Panc1 (cell line): Measurements from ENCODE around the gene TRABD2A. TPM values are rescaled to one million over a fixed set of nuclear protein-coding genes. Genes with fewer than 3 reads are reported as not detected.

ENCODE experiments used
- ATAC-seq: fragments of 200-7000 bp; cut with Tn5 transposase; 2 replicates; pipeline ENCODE4 v1.9.1; 2020; ENCODE audit warnings: mild to moderate bottlenecking, moderate library complexity
- BruUV-seq: library from RNA; stranded (reverse); fragments of 400-500 nt; replicated peaks from 2 replicates; lab custom pipeline; 2021; lab: Mats Ljungman, UMichigan
- CTCF ChIA-PET: fragments of 300-600 bp; sonication (Branson Sonifier 250); formaldehyde crosslinking; loops from one replicate; lab custom pipeline; 2022; ENCODE audit warnings: antibody characterized with exemption; lab: Charles Lee
- POLR2A ChIA-PET: fragments of 300-600 bp; sonication (Branson Sonifier 250); formaldehyde crosslinking; loops from one replicate; lab custom pipeline; 2022; ENCODE audit warnings: antibody characterized with exemption; lab: Charles Lee
- DNase-seq: peaks from one replicate; pipeline ENCODE4 v3.0.0-alpha.2; 2010; ENCODE audit warnings: low read depth, low spot score
- H3K27ac ChIP-seq: 2 replicates; pipeline ENCODE4 v1.5.1; 2011; ENCODE audit warnings: mild to moderate bottlenecking, low read length, inconsistent platforms
- H3K27me3 ChIP-seq: fragments of 200-500 bp; sonication (Bioruptor generic); 2 replicates; pipeline ENCODE4 v1.6.0; 2014; ENCODE audit warnings: low read length, inconsistent platforms; ENCODE audit not compliant: control insufficient read depth, insufficient read depth
- H3K36me3 ChIP-seq: fragments of 200-500 bp; sonication (Bioruptor generic); 2 replicates; pipeline ENCODE4 v1.5.1; 2014; ENCODE audit warnings: inconsistent platforms, mild to moderate bottlenecking, low read length, moderate library complexity; ENCODE audit not compliant: control insufficient read depth, insufficient read depth
- H3K4me1 ChIP-seq: 2 replicates; pipeline ENCODE4 v1.5.1; 2011; ENCODE audit warnings: inconsistent platforms, mild to moderate bottlenecking, low read length, moderate library complexity; ENCODE audit not compliant: control insufficient read depth, insufficient read depth
- H3K4me3 ChIP-seq, 2 experiments: 2 replicates each; pipeline ENCODE4 v1.5.1; 2011 to 2012; ENCODE audit warnings: low read depth in 2 of 2, low read length in 2 of 2, mild to moderate bottlenecking in 2 of 2, inconsistent platforms in 1 of 2, moderate library complexity in 1 of 2
- H3K9me3 ChIP-seq: fragments of 200-500 bp; sonication (Bioruptor generic); 2 replicates; pipeline ENCODE4 v1.5.1; 2014; ENCODE audit warnings: low read depth, mild to moderate bottlenecking, inconsistent platforms, low read length, moderate library complexity; ENCODE audit not compliant: control insufficient read depth, insufficient read depth
- POLR2AphosphoS5 ChIP-seq: IDR thresholded peaks from 2 replicates; pipeline ENCODE4 v1.6.1; 2012; ENCODE audit warnings: mild to moderate bottlenecking, low read depth, low read length, moderate library complexity
- SIN3A ChIP-seq: IDR thresholded peaks from 2 replicates; pipeline ENCODE4 v1.6.1; 2012; ENCODE audit warnings: low read depth, mild to moderate bottlenecking, low read length, moderate library complexity, borderline replicate concordance; ENCODE audit not compliant: insufficient read depth
- TCF7L2 ChIP-seq: IDR thresholded peaks from 2 replicates; pipeline ENCODE4 v1.6.1; 2011; ENCODE audit warnings: mild to moderate bottlenecking, low read depth, low read length, inconsistent platforms
- in situ Hi-C: cut with HindIII; loops from 2 replicates; pipeline ENCODE4 v1.10.0; 2016; ENCODE audit warnings: low sequenced_read_pairs, low pct_unique_long_range_greater_than_20kb
- intact Hi-C: fragments of 100-400 bp; cut with micrococcal nuclease; formaldehyde crosslinking; loops from one replicate; pipeline ENCODE4 v1.10.0; 2022; ENCODE audit not compliant: unreplicated experiment
- total RNA-seq: library from RNA; stranded (reverse); gene quantifications from one replicate; pipeline ENCODE4 v1.2.1, GENCODE V29; 2021; ENCODE audit not compliant: unreplicated experiment
- TF ChIP-seq, protein P1 (sequence below): fragments of 450-650 bp; IDR thresholded peaks from 2 replicates; pipeline ENCODE4 v1.5.1; 2017; ENCODE audit warnings: mild to moderate bottlenecking
- TF ChIP-seq, protein P2 (sequence below), 2 experiments: IDR thresholded peaks; 2 replicates each; pipeline ENCODE4 v1.6.1; 2011 to 2012; ENCODE audit warnings: low read depth in 2 of 2, control low read depth in 1 of 2, low read length in 1 of 2, mild to moderate bottlenecking in 1 of 2, moderate library complexity in 1 of 2; ENCODE audit not compliant: insufficient read depth in 1 of 2

Gene TRABD2A
- total RNA-seq, 1 experiment from 2014 or later, result 1.7 TPM

DNA sequence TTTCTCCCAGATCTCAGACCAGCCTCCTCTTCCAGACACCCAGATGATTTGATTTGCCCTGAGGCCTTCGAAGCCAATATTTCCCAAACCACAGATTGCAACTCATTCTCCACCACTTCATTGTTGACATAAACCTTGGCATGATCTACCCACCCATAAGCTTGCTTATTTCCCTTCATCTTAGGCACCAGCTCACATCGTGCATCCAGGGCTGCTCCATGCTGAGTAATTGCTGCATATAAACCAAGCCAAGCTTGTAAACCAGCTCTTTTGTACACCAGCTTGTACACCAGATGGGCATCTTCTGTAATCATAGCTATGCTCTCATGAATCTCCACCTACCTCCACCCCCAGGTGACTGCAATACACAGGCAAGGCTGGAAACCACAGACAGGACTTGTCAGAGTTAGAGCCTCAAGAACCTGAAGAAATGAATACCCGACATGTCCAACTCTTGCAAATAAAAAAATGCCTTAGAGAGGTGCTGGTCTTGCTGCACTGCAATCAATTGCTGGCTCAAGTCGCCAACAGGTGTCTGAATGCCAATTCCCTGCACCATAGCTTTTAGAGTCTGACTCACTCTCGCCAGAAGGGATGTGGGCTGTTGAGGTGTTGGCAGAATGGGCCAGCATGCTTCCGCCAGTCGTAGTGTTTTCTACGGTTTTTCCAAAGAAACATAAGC, 31.5 kb downstream of the TRABD2A start:
- ATAC-seq, result peak; percentile 76; the same call in 1 of the 2 replicates
- ChIA-PET POLR2A (no interaction called here), CTCF (interaction anchor here (1.0 kb wide), 1 partner anchor 45 kb away, joined by 3 read pairs; no protein-coding TSS in a partner anchor)
- intact Hi-C loops, result no loop called here
- Histone ChIP-seq H3K27me3 (no peaks in the 10 kb centered on the region), H3K9me3 (no peaks in the 10 kb centered on the region), H3K27ac (no peak overlapping the region), H3K4me1 (no peaks in the 10 kb centered on the region), H3K4me3 (no peak overlapping the region), H3K36me3 (no peaks in the 10 kb centered on the region)
- TF ChIP-seq, protein P1, sequence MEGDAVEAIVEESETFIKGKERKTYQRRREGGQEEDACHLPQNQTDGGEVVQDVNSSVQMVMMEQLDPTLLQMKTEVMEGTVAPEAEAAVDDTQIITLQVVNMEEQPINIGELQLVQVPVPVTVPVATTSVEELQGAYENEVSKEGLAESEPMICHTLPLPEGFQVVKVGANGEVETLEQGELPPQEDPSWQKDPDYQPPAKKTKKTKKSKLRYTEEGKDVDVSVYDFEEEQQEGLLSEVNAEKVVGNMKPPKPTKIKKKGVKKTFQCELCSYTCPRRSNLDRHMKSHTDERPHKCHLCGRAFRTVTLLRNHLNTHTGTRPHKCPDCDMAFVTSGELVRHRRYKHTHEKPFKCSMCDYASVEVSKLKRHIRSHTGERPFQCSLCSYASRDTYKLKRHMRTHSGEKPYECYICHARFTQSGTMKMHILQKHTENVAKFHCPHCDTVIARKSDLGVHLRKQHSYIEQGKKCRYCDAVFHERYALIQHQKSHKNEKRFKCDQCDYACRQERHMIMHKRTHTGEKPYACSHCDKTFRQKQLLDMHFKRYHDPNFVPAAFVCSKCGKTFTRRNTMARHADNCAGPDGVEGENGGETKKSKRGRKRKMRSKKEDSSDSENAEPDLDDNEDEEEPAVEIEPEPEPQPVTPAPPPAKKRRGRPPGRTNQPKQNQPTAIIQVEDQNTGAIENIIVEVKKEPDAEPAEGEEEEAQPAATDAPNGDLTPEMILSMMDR, result no peak
- TF ChIP-seq TCF7L2, result peak; percentile 68
- no TSS peak for BruUV-seq
- in situ Hi-C loops, result no loop called here
- DNase-seq, result no peak

DNA sequence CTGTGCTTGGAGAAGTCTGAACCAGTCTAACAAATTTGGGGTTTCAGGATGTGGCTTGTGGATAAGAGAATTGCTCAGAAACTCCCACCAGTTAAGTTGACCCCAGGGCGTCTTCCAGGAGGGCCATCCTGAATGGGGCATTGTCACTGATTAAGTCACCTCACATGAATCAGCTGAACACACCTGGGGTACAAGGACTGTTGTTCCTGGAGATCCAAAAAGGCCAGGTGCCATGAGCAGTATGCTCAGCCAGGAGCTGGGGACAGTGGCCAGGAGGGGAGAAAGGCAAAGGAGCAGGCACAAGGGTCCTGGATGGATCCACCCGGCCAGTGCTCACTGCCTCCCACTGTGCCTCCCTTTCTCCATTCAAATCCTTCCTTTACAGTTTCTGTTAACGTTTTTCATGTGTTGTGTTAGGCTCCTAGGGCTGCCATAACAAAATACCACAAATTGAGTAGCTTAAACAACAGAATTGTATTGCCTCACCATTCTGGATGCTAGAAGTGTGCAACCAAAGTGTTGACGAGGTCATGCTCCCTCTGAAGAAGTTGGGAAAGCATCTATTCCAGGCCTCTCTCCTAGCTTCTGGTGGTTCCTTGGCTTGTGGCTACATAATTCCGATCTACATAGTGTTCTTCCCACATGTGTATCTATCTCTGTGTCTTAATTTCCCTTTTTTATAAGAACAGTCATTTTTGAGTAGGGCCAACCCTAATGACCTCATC, 33.4 kb downstream of the TRABD2A start:
- ChIA-PET CTCF (interaction anchor here (0.5 kb wide), 1 partner anchor 96 kb away, joined by 4 read pairs; no protein-coding TSS in a partner anchor), POLR2A (no interaction called here)
- H3K4me1 ChIP-seq, result no peaks in the 10 kb centered on the region
- no peak for ATAC-seq
- no TSS peak for BruUV-seq
- TF ChIP-seq SIN3A, result no peak
- TF ChIP-seq, protein P1, result no peak
- TF ChIP-seq, protein P2, sequence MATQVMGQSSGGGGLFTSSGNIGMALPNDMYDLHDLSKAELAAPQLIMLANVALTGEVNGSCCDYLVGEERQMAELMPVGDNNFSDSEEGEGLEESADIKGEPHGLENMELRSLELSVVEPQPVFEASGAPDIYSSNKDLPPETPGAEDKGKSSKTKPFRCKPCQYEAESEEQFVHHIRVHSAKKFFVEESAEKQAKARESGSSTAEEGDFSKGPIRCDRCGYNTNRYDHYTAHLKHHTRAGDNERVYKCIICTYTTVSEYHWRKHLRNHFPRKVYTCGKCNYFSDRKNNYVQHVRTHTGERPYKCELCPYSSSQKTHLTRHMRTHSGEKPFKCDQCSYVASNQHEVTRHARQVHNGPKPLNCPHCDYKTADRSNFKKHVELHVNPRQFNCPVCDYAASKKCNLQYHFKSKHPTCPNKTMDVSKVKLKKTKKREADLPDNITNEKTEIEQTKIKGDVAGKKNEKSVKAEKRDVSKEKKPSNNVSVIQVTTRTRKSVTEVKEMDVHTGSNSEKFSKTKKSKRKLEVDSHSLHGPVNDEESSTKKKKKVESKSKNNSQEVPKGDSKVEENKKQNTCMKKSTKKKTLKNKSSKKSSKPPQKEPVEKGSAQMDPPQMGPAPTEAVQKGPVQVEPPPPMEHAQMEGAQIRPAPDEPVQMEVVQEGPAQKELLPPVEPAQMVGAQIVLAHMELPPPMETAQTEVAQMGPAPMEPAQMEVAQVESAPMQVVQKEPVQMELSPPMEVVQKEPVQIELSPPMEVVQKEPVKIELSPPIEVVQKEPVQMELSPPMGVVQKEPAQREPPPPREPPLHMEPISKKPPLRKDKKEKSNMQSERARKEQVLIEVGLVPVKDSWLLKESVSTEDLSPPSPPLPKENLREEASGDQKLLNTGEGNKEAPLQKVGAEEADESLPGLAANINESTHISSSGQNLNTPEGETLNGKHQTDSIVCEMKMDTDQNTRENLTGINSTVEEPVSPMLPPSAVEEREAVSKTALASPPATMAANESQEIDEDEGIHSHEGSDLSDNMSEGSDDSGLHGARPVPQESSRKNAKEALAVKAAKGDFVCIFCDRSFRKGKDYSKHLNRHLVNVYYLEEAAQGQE (IDR thresholded peaks at IDR 0.05; ENCODE audit: insufficient read depth in 1 of 2, low read depth in 2 of 2, low read length in 1 of 2), result no peak
- no peak for TF ChIP-seq POLR2AphosphoS5
- no peak for TF ChIP-seq TCF7L2
- H3K4me3 ChIP-seq, result no peak overlapping the region
- in situ Hi-C loops (no loop called here), intact Hi-C loops (no loop called here)
- H3K27me3 ChIP-seq, result no peaks in the 10 kb centered on the region
- no peaks in the 10 kb centered on the region for H3K9me3 ChIP-seq
- H3K27ac ChIP-seq, result no peak overlapping the region
- no peaks in the 10 kb centered on the region for H3K36me3 ChIP-seq
- DNase-seq, result no peak
